Esophagus (tissue), 2 donors: ENCODE measurements around the gene SGCA. TPM values are rescaled to one million over a fixed set of nuclear protein-coding genes. Genes with fewer than 3 reads are reported as not detected.

Experiments
- H3K27ac ChIP-seq, 2 donors: one replicate each; pipeline ENCODE4 v1.5.1; 2013; ENCODE audit warnings: low read depth in 2 of 2, mild to moderate bottlenecking in 2 of 2, inconsistent platforms in 1 of 2, low read length in 1 of 2, moderate library complexity in 1 of 2
- H3K27me3 ChIP-seq, 2 donors: one replicate each; pipeline ENCODE4 v1.6.1; 2013; ENCODE audit warnings: low read length in 2 of 2, control low read depth in 1 of 2, mild to moderate bottlenecking in 1 of 2; ENCODE audit not compliant: insufficient read depth in 2 of 2, control insufficient read depth in 1 of 2
- H3K36me3 ChIP-seq, 2 donors: one replicate each; pipeline ENCODE4 v1.6.1; 2013; ENCODE audit warnings: low read length in 1 of 2; ENCODE audit not compliant: control insufficient read depth in 2 of 2, insufficient read depth in 2 of 2
- H3K4me1 ChIP-seq, 2 donors: one replicate each; pipeline ENCODE4 v1.6.1; 2013; ENCODE audit warnings: low read length in 1 of 2; ENCODE audit not compliant: control insufficient read depth in 2 of 2, insufficient read depth in 2 of 2
- H3K4me3 ChIP-seq, 2 donors: one replicate each; pipeline ENCODE4 v1.5.1; 2013; ENCODE audit warnings: low read length in 2 of 2, mild to moderate bottlenecking in 2 of 2, low read depth in 1 of 2, moderate library complexity in 1 of 2
- H3K9me3 ChIP-seq, 2 donors: one replicate each; pipeline ENCODE4 v1.6.1; 2013; ENCODE audit warnings: mild to moderate bottlenecking in 2 of 2, low read depth in 1 of 2, low read length in 1 of 2, moderate library complexity in 1 of 2; ENCODE audit not compliant: control insufficient read depth in 2 of 2, insufficient read depth in 1 of 2
- WGBS, 2 donors: extraction: QIAGEN DNeasy Blood & Tissue Kit; methylation state at CpG; one replicate each; pipeline ENCODE4 v1.1.7; 2013; 5-methylcytosine and 5-hydroxymethylcytosine counted together
- polyA plus RNA-seq, 2 donors: library from polyadenylated mRNA; stranded (reverse); fragments of 200-250 nt; gene quantifications; one replicate each; pipeline ENCODE4 v1.2.3, GENCODE V29; 2013
- donor health status: healthy with polysubstance abuse.
- donor health status: Bipolar disorder and iron deficiency.

SGCA gene
- polyA plus RNA-seq, 2 donors = 7.1 to 10.0 TPM

GRCh38 chr17:50149091-50149416 lies 16.8 kb upstream of the SGCA start:
- H3K27me3 ChIP-seq = no peaks in the 10 kb centered on the region
- H3K27ac ChIP-seq = peak overlapping the region; percentile 82 to 91
- peaks cover 22 to 48% of the 10 kb centered on the region in 2 donors for H3K4me1 ChIP-seq

GRCh38 chr17:50149417-50150353 lies 16.1 kb upstream of the SGCA start:
- Histone ChIP-seq H3K4me1 (peaks cover 22 to 43% of the 10 kb centered on the region in 2 donors), H3K27ac (peak overlapping the region; percentile 82 to 91), H3K9me3 (no peaks in the 10 kb centered on the region), H3K27me3 (no peaks in the 10 kb centered on the region), H3K36me3 (peaks cover under 1 to 6% of the 10 kb centered on the region in 2 donors), H3K4me3 (peak overlapping the region; percentile 75 to 81)
- 1% methylated on average over 84 to 123 of the region's 123 CpGs for WGBS, 2 donors

More at GRCh38 chr17:50149091-50149416, 16.8 kb upstream of the SGCA start:
- peak overlapping the region; percentile 75 to 81 for H3K4me3 ChIP-seq
- no peaks in the 10 kb centered on the region for H3K9me3 ChIP-seq
- WGBS, 2 donors = 0 to 1% methylated on average over 21 to 30 of the region's 30 CpGs
- H3K36me3 ChIP-seq = peaks cover 3 to 13% of the 10 kb centered on the region in 2 donors

GRCh38 chr17:50150354-50151040 lies 15.3 kb upstream of the SGCA start, which contains the start of gene PPP1R9B:
Gene PPP1R9B, minus strand, starts transcription at chr17:50150677. Its CDS starts 164 bp downstream, at chr17:50150513.
- 0 to 1% methylated on average over 67 to 69 of the region's 69 CpGs for WGBS, 2 donors
- no peaks in the 10 kb centered on the region for H3K27me3 ChIP-seq
- H3K9me3 ChIP-seq = no peaks in the 10 kb centered on the region
- H3K27ac ChIP-seq = peak within 1 kb of the TSS; percentile 82 to 91
- peak within 1 kb of the TSS; percentile 75 to 81 for H3K4me3 ChIP-seq
- H3K4me1 ChIP-seq = peaks cover 17 to 35% of the 10 kb centered on the region in 2 donors
- H3K36me3 ChIP-seq = peaks cover 0 to 3% of the 10 kb centered on the region in 2 donors

- WGBS, 2 donors = 0 to 1% methylated on average over 29 to 40 of the region's 40 CpGs
- Histone ChIP-seq H3K27me3 (no peaks in the 10 kb centered on the region), H3K4me1 (peaks cover 13 to 28% of the 10 kb centered on the region in 2 donors), H3K36me3 (peaks cover 0 to 2% of the 10 kb centered on the region in 2 donors), H3K9me3 (no peaks in the 10 kb centered on the region), H3K4me3 (peak overlapping the region; percentile 75 to 81), H3K27ac (peak overlapping the region; percentile 82 to 91)
Observed at GRCh38 chr17:50151041-50151936, 14.5 kb upstream of the SGCA start.

GRCh38 chr17:50151937-50152547 lies 13.8 kb upstream of the SGCA start:
- Histone ChIP-seq H3K36me3 (peaks cover 0 to under 1% of the 10 kb centered on the region in 2 donors), H3K4me3 (peak overlapping the region; percentile 26 to 81), H3K9me3 (no peaks in the 10 kb centered on the region), H3K27me3 (no peaks in the 10 kb centered on the region), H3K27ac (peak overlapping the region; percentile 82 to 91), H3K4me1 (peaks cover 11 to 20% of the 10 kb centered on the region in 2 donors)
- 1% methylated on average over 11 to 12 of the region's 12 CpGs for WGBS, 2 donors

GRCh38 chr17:50152736-50153135 lies 13.1 kb upstream of the SGCA start:
- Histone ChIP-seq H3K36me3 (no peaks in the 10 kb centered on the region), H3K4me3 (no peak overlapping the region), H3K27me3 (no peaks in the 10 kb centered on the region), H3K27ac (peak overlapping the region in 1 of 2 donors; percentile 91), H3K4me1 (peaks cover 5 to 18% of the 10 kb centered on the region in 2 donors), H3K9me3 (no peaks in the 10 kb centered on the region)
- 65 to 76% methylated on average over 7 of the region's 7 CpGs for WGBS, 2 donors

DNA sequence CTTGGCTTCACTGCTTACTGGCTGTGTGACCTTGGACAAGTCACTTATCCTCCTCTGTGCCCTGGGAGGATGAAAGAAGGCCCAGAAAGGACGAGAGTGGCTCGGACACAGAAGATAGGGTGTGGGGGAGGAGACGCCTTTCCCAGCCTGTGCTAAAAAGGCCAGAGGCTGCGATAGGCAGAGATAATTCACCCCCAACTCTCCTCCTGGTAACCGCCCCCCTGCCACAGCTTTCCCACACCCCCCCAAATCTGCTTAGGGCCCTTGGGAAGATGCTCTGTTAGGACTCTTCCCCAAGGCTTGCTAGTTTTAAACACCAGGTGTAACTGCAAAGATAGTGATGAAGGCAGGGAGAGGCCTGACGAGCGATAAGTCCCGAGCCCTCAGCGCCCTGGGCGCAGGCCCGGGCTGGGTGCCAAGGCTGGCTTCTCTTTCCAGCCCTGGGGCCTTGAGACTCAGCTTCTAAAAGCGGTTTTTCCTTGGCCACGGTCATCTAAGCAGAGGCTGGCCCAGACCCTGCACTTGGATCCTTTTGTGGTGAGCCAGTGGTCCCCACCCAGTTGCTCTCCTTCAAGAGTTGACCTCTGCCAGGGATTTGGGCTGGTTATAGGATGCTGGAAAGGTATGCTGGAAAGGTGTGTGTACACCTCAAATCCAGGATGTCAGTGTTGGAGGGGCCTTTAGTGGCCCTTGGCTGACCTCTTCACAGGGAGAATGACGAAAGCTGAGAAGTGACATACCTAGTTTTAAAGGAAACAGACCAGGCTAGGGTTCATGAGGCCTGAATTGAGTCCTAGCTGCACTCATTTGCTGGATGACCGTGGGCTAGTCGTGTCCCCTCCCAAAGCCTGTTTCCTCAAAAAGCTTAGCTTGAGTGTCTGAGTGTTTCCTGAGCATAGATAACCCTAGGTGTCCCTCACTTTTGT lies 11.9 kb upstream of the SGCA start:
- Histone ChIP-seq H3K4me3 (no peak overlapping the region), H3K27ac (peak overlapping the region; percentile 21 to 79), H3K27me3 (no peaks in the 10 kb centered on the region), H3K9me3 (no peaks in the 10 kb centered on the region), H3K4me1 (peaks cover 0 to 15% of the 10 kb centered on the region in 2 donors), H3K36me3 (no peaks in the 10 kb centered on the region)
- 36 to 39% methylated on average over 16 of the region's 16 CpGs for WGBS, 2 donors

- Histone ChIP-seq H3K27ac (peak overlapping the region; percentile 14 to 79), H3K27me3 (no peaks in the 10 kb centered on the region), H3K4me3 (no peak overlapping the region), H3K4me1 (peaks cover 0 to 15% of the 10 kb centered on the region in 2 donors), H3K9me3 (no peaks in the 10 kb centered on the region), H3K36me3 (no peaks in the 10 kb centered on the region)
- WGBS, 2 donors = 17 to 43% methylated on average over 1 of the region's 1 CpG
Observed at GRCh38 chr17:50154604-50155003, 11.2 kb upstream of the SGCA start.
